PC-3 (cell line): Measurements from ENCODE around the gene STIM1.

Source experiments
- CTCF ChIP-seq: fragments of 300-600 bp; sonication (generic); conservative IDR thresholded peaks from 2 replicates; pipeline ENCODE4 v1.5.1; 2017; ENCODE audit warnings: antibody characterized with exemption, low read depth, mild to moderate bottlenecking, low read length
- EZH2 ChIP-seq: fragments of 300-600 bp; sonication (generic); IDR thresholded peaks from one replicate; pipeline ENCODE4 v1.6.1; 2017; ENCODE audit warnings: antibody characterized with exemption, mild to moderate bottlenecking, low read length; ENCODE audit not compliant: unreplicated experiment
- EZH2phosphoT487 ChIP-seq: fragments of 300-600 bp; sonication (generic); IDR thresholded peaks from 2 replicates; pipeline ENCODE4 v1.6.1; 2018; ENCODE audit warnings: mild to moderate bottlenecking, antibody characterized with exemption, low read length, borderline replicate concordance

GRCh38 chr11:3820971-3821370, 34.5 kb upstream of the STIM1 start:
- TF ChIP-seq EZH2: no peak
- no peak for TF ChIP-seq CTCF
- no peak for TF ChIP-seq EZH2phosphoT487
